ENCODE results near the gene KHNYN.
"Not testable (repeated sequence)": the region's sequence is repeated elsewhere in the genome, so short reads cannot be mapped to it uniquely, and the experiment has no call there.

Gene KHNYN

DNA sequence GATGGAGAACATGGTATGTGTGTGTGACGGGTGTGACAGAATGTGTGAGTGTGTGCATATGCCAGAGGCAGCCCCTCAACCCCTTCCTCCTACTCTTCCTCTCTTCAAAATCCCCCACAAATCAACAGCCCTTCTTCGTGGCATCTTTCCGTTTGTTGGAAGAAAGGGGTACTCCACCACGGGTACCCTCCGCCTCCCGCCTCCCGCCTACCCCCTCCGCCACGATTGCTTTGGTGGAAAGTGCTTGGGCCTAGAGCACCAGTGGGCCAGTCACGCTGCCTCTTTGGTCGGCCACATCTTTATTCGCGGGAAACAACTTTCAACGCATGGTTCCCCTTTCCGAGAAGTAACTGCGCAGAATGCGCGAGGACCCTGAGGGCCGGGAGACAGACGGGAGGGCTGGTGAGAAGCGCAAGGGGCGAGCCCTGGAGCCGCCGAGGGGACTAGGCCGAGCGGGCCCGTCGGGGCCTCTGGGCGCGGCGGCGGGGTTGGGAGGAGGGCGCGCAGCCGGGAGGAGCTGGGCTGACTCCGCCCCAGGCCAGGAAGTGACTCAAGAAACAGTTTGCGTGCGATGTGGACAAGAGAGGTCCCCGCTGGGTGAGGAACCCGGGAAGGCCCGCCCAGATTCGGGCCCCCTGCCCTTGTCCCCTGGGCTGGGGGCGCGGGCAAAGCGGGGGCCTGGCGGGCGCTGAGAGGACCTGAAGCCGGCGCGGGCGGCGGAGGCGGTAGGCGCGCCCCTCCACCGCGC, at the start of gene KHNYN, which contains the start of gene CBLN3:
KHNYN (plus strand) TSS at position 560 of the 748 bp plus-strand sequence. CDS start 777 bp downstream, outside the sequence.
CBLN3 (minus strand) TSS at position 274 of the 748 bp plus-strand sequence. CDS start 614 bp downstream, outside the sequence.
- Mint-ChIP-seq H3K27me3 (no peaks in the 10 kb centered on the region), H3K36me3 (peaks cover 9% of the 10 kb centered on the region), H3K9me3 (no peaks in the 10 kb centered on the region), H3K27ac (peak within 1 kb of the TSS; percentile 97), H3K4me3 (peak within 1 kb of the TSS; percentile 92), H3K4me1 (peaks cover 58% of the 10 kb centered on the region)

DNA sequence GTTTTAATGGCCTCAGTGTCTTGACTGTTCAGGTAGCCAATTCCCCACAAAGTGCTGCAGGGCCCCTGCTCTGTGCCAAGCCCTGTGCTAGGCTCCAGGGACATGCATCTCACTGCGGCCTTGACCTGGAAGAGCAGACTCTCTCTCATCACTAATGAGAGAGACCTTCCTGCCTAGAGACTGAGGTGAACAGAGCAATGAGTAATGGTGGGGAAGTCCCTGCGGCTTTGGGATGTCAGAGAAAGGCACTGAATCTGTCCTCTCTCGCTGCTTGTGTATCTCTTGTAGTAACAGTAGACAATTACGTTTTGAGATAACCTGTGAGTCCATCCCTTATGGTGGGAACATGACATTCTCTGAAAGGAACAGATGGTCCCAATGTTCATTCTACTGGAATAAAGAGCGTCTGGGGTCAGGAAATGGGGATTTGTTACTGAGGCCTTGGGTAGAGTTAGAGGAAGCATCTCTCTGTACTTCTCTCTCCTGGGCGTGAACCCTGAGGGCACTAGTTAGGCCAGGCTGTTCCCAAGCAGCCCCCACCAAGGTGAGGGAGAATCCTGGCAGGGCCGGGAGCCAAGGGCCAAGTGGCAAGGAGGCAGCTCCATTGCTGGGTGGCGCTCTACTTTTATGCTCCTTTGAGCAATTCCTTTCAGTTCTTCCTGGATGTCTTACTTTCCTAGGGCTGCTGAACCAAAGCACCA, 48.2 kb upstream of the KHNYN start:
- H3K4me3 Mint-ChIP-seq: no peak overlapping the region
- H3K27ac Mint-ChIP-seq: no peak overlapping the region
- H3K9me3 Mint-ChIP-seq: no peaks in the 10 kb centered on the region
- H3K4me1 Mint-ChIP-seq: no peaks in the 10 kb centered on the region
- H3K27me3 Mint-ChIP-seq: no peaks in the 10 kb centered on the region
- H3K36me3 Mint-ChIP-seq: no peaks in the 10 kb centered on the region

DNA sequence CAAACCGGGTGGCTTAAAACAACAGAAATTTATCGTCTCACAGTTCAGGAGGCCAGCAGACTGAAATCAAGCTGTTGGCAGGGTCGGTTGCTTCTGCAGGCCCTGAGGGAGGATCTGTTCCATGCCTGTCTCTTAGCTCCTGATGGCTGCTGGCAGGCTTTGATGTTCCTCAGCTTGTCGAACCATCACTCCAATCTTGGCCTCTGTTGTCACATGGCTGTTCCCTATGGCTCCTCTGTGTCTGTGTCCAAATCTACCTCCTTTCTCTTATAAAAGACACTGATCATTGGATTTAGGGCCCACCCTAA, 47.7 kb upstream of the KHNYN start:
- H3K9me3 Mint-ChIP-seq: no peaks in the 10 kb centered on the region
- no peaks in the 10 kb centered on the region for H3K27me3 Mint-ChIP-seq
- no peak overlapping the region for H3K4me3 Mint-ChIP-seq
- no peaks in the 10 kb centered on the region for H3K36me3 Mint-ChIP-seq
- no peaks in the 10 kb centered on the region for H3K4me1 Mint-ChIP-seq
- no peak overlapping the region for H3K27ac Mint-ChIP-seq

DNA sequence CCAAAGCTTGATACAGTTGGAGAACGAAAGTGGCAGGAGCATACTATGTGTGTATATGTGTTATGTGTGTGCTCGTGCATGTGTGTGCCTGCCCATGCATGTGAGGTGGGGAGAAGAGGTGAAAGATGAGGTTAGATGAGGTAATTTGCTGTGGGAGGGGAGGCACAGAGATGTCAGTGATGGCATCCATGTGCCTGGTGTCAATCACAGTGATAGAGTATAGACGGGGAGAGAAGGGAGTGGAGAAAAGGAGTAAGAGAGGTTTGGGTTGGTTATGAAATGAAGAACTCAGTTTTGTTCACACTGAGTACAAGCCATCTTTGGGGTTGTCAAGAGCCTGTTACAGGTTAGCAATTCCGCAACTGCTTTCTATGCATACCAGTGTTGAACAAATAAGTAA, 45.6 kb upstream of the KHNYN start:
- H3K36me3 Mint-ChIP-seq: no peaks in the 10 kb centered on the region

DNA sequence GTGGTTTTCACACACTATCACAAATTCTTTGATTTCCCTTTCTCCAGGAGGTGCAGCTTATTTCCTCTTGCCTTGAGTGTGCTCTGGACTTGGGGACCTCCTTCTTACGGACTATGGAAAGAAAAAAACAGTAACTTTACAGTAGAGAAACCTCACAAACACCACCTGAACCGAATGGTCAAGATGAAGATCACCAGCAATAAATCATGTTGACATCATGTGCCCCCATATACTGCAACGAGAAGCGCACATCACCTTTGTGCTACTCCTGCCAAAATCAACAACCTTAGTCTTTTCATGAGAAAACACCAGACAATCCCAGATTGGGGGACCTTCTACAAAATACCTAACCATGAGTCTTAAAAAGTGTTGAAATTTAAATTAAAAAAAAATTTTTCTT, 44.2 kb upstream of the KHNYN start:
- Mint-ChIP-seq H3K27me3 (peaks cover 4% of the 10 kb centered on the region), H3K4me1 (no peaks in the 10 kb centered on the region), H3K4me3 (no peak overlapping the region), H3K36me3 (no peaks in the 10 kb centered on the region), H3K9me3 (no peaks in the 10 kb centered on the region), H3K27ac (no peak overlapping the region)

More for the DNA sequence above, 45.6 kb upstream of the KHNYN start:
- no peaks in the 10 kb centered on the region for H3K9me3 Mint-ChIP-seq
- peaks cover 2% of the 10 kb centered on the region for H3K27me3 Mint-ChIP-seq
- no peak overlapping the region for H3K27ac Mint-ChIP-seq
- H3K4me1 Mint-ChIP-seq: no peaks in the 10 kb centered on the region
- H3K4me3 Mint-ChIP-seq: no peak overlapping the region

DNA sequence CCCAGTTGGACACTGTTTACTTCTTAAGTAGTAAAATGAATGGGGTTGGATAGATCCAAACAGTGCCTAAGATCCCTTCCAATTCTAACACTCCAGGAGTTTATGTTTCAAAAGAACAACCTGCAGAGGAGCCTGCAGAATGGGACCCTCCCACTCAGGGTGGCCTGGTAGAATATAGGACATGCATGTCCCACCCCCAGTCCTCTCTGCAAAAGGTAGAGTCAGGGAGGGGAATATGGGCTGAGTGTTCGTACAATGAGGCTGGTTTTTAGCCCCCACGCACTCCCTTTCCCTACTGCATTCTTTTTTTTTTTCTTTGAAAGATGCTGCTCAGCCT, 42.8 kb upstream of the KHNYN start:
- Mint-ChIP-seq H3K27me3 (peaks cover 4% of the 10 kb centered on the region), H3K9me3 (no peaks in the 10 kb centered on the region), H3K4me1 (no peaks in the 10 kb centered on the region), H3K36me3 (no peaks in the 10 kb centered on the region), H3K27ac (no peak overlapping the region), H3K4me3 (no peak overlapping the region)

DNA sequence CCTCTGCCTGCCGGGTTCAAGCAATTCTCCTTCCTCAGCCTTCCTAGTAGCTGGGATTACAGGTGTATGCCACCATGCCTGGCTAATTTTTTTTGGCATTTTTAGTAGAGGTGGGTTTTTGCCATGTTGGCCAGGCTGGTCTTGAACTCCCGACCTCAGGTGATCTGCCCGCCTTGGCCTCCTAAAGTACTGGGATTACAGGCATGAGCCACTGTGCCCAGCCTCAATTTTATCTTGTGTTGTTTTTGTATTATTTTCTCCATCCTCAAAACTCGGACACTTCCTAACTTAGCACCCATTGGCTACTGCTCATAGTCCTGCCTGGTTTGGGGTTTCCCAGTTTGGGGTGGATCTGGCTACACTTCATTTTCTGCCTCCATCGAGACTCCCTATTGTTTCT, 42.2 kb upstream of the KHNYN start:
- not testable (repeated sequence) for H3K36me3 Mint-ChIP-seq

DNA sequence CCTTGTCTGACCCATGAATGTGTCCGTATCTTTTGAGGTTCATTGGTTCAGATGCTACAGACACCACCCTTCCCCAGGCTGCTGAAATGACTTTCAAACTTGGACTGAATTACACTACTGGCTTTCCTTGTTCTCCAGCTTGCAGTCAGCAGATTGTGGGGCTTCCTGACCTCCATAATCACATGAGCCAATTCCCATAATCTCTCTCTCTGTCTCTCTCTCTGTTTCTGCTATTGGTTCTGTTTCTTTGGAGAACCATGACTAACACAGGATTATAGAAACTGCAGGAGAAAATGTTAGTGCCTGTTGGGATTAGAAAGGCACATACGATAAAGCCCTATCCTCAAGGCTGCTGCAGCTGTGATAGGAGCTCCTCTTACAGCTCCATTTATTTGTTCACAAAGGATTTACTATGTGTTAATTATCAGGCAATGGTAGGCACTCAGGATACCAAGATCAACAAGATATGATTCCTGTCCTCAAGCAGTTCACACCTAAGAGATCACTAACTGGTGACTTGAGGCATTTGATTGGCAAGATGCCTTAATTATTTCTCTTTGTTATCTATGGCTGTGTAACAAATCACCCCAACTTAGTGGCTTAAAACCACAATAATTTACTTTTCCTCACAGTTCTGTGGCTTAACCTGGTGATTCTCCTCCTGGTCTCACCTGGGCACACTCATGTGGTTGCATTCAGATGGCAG, 41.1 kb upstream of the KHNYN start:
- no peaks in the 10 kb centered on the region for H3K36me3 Mint-ChIP-seq

More for the DNA sequence above, 42.2 kb upstream of the KHNYN start:
- H3K27me3 Mint-ChIP-seq, H3K27ac Mint-ChIP-seq, H3K4me1 Mint-ChIP-seq, H3K9me3 Mint-ChIP-seq, H3K4me3 Mint-ChIP-seq: not testable (repeated sequence)

DNA sequence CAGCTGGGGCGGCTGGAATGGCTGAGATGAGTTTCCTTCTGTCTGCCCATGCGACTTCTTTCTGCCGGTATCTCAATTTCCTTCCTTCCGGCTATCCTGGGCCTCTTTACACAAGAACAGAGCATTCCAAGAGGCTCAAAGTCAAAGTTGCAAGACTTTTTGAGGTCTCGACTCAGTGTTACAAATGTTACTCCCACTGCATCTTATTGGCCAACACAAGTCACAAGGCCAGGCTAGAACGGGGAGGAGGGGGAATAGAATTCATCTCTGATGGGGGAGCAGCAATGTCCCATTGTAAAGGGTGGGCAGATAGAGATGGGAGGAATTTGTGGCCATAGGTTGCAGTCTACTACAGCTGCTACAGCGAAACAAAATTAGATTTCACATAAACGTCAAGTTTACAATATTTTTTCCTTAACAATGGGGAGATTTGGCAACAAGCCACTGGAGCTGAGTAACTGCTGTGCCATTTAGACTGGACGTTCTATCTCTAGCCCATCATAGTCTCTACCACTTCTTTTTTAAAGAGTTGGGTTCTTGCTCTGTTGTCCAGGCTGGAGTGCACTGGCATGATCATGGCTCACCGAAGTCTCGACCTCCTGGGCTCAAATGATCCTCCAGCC, 40.4 kb upstream of the KHNYN start:
- H3K27ac Mint-ChIP-seq: no peak overlapping the region
- peaks cover 6% of the 10 kb centered on the region for H3K27me3 Mint-ChIP-seq
- no peak overlapping the region for H3K4me3 Mint-ChIP-seq
- H3K36me3 Mint-ChIP-seq: no peaks in the 10 kb centered on the region
- H3K9me3 Mint-ChIP-seq: no peaks in the 10 kb centered on the region
- no peaks in the 10 kb centered on the region for H3K4me1 Mint-ChIP-seq

More for the DNA sequence above, 41.1 kb upstream of the KHNYN start:
- Mint-ChIP-seq H3K27ac (no peak overlapping the region), H3K4me1 (no peaks in the 10 kb centered on the region), H3K9me3 (no peaks in the 10 kb centered on the region), H3K4me3 (no peak overlapping the region), H3K27me3 (peaks cover 6% of the 10 kb centered on the region)

DNA sequence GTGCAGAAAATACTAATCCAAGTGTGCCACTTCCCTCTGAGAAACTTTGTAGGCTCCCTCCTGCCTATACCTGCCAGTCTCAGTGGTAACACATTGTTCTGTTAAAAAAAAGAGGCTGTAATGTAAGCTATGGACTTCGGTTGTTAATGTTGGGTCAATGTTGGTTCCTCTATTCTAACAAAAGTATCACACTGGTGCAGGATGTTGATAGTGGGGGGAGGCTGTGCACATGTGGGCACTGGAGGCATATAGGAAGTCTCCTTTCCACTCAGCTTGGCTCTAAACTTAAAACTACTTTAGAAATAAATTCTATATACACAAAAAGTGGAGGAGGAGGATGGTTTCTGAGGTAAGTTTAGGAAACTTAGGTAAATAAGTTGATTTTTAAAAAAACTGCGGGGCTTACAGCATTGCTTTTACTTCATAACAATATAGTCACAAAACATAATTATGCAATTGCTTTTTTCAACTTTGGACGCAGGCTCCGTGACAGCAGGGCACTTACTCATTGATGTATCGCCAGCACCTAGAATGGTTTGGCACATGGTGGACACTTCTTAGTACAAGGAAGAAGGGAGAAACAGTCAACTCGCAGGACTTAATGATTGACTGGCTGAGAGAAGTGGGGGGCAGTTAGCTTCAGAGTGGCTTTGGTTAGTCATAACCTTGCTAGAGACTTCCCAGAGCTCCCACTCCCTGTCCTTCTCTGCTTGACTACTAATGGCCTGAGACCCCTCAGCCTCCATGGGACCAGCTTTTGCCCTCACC, 38.9 kb upstream of the KHNYN start:
- no peaks in the 10 kb centered on the region for H3K36me3 Mint-ChIP-seq
- no peak overlapping the region for H3K27ac Mint-ChIP-seq
- H3K4me3 Mint-ChIP-seq: no peak overlapping the region
- H3K9me3 Mint-ChIP-seq: no peaks in the 10 kb centered on the region
- H3K4me1 Mint-ChIP-seq: no peaks in the 10 kb centered on the region
- H3K27me3 Mint-ChIP-seq: peaks cover 6% of the 10 kb centered on the region

DNA sequence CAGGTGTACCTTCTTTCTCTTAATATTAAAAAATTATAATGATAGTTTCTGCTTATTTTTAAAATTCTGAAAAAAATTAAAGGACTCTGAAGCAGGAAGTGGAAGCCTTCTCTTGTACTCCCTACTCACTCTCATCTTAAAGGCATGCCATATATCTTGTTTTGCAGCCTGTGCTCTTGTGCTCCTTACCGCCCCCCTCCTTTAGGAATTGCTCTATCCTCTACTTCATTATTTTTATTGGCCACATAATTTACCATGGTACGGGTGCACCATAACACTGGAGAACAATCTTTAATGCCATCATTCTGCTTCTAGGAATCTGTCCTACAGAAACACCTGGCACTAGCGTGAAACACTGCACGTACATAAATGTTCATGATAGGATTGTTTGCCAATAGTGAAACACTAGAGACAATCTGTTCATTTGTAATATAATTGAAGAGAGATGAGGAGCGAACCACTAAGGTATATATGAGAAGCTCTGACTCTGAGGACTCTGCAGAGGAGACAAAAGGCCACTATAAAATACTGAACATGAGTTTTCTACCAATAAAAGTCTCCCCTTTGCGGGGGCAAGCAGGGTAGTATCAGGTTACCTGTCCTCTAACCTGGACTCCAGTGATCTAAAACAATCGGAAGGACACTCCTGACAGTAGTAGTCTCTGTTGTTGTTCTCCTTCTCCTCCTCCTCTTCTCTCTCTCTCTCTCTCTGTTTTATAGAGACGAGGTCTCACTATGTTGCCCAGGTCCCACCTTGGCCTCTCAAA, 37.2 kb upstream of the KHNYN start:
- H3K27ac Mint-ChIP-seq: no peak overlapping the region
- H3K4me1 Mint-ChIP-seq: no peaks in the 10 kb centered on the region
- no peaks in the 10 kb centered on the region for H3K36me3 Mint-ChIP-seq
- no peak overlapping the region for H3K4me3 Mint-ChIP-seq
- peaks cover 6% of the 10 kb centered on the region for H3K27me3 Mint-ChIP-seq
- no peaks in the 10 kb centered on the region for H3K9me3 Mint-ChIP-seq

DNA sequence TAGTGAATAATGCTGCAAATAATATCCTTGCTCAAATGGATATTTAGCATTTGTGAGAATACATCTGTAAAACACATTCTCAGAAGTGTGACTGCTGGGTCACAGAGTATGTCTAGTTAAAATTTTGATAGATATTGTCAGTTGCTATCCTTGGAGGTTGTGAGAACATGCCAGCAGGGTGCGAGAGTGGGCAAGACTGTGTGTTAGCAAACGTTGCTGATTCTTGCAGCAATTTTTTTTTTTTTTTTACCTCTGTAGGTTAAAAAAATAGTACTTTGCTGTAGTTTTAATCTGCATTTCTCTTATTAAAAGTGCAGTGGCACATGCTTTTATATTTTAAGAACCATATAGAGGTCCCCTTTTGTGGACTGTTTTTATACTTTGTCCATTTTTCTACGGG, 35.5 kb upstream of the KHNYN start:
- H3K36me3 Mint-ChIP-seq: no peaks in the 10 kb centered on the region

DNA sequence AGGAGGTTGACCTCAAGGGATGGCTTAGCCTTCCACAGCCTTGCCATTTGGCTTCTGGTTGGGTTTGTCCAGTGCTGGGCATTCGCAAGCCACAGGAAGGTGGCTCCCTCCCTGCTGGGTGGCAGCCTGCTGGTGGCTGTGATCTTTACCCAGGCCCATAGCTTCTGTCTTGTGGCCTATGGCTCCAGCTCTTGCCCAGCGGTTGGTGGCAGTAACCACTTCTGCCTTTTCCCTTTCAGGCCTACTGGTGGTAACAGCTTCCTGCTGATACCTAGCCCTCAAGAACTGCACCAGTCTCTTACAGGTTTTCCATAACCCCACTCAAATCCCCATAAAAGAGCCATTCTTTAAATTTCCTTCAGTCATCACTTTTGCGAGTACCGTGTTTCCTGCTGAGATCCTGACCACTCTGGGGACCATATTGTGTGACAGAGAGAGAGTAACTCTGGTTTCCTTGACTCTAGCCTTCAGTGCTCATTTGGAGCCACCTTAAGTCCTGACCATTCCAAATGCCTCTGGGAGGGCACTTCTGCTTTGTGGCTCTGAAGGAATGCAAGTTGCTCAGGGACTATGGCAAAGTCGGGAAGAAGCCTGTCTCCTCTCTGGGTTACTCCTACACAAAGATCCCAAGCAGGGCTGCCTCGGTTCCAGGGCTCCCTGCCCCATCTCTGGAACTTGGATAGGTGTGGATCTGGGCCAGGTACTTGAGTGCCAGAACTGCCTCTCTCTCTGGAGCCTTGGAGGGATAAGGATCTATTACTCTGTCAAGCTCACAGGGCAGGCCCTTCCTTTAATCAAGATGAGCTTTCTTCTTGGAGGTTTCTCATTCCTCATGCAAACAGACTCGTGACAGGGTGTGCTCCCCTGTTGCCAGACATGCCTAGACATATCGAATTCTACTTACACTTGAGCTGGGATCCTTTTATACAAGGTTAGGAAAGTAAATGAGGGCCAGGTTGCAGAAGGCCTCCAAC, 33.9 kb upstream of the KHNYN start:
- H3K4me3 Mint-ChIP-seq: no peak overlapping the region
- H3K27ac Mint-ChIP-seq: no peak overlapping the region
- no peaks in the 10 kb centered on the region for H3K9me3 Mint-ChIP-seq
- peaks cover 11% of the 10 kb centered on the region for H3K4me1 Mint-ChIP-seq
- no peaks in the 10 kb centered on the region for H3K36me3 Mint-ChIP-seq
- peaks cover 2% of the 10 kb centered on the region for H3K27me3 Mint-ChIP-seq

More for the DNA sequence above, 35.5 kb upstream of the KHNYN start:
- peaks cover 2% of the 10 kb centered on the region for H3K4me1 Mint-ChIP-seq
- H3K27me3 Mint-ChIP-seq: peaks cover 3% of the 10 kb centered on the region
- H3K9me3 Mint-ChIP-seq: no peaks in the 10 kb centered on the region
- H3K4me3 Mint-ChIP-seq: no peak overlapping the region
- no peak overlapping the region for H3K27ac Mint-ChIP-seq

All from activated naive CD4-positive, alpha-beta T cell treated with anti-CD3 and anti-CD28 coated beads, Interleukin-2, amount 50 U/mL, for 24 hours (primary cell).